ENCODE measurements around the gene WWOX. TPM values are rescaled to one million over a fixed set of nuclear protein-coding genes. Genes with fewer than 3 reads are reported as not detected.

WWOX gene
- total and polyA plus RNA-seq, 2 of the 13 experiments (the other 11 are each of a cell fraction or from before 2014, with no cell fraction given): 9.1 to 37.4 TPM

GRCh38 chr16:78483124-78483992 is 383.9 kb downstream of the WWOX start (continued):
- TF ChIP-seq ZNF264 (CRISPR knock-in tag; IDR thresholded peaks at IDR 0.05) (peak; percentile 73; the same call in 1 of the 2 replicates), TAF15 (IDR thresholded peaks at IDR 0.05; ENCODE audit: low read depth, low read length, poor library complexity, severe bottlenecking) (no peak), MIER3 (CRISPR knock-in tag; IDR thresholded peaks at IDR 0.05; ENCODE audit: borderline replicate concordance) (peak; percentile 54; the same call in 1 of the 2 replicates), ZNF276 (CRISPR knock-in tag; IDR thresholded peaks at IDR 0.05; ENCODE audit: low read depth) (no peak), RERE (CRISPR knock-in tag; IDR thresholded peaks at IDR 0.05; ENCODE audit: low read depth) (peak; percentile 59; the same call in 1 of the 2 replicates), AGO2 (optimal IDR thresholded peaks at IDR 0.05; ENCODE audit: low read depth, low read length) (no peak), ZNF792 (CRISPR knock-in tag; IDR thresholded peaks at IDR 0.05) (no peak; the same call in 1 of the 2 replicates), ELF3 (CRISPR knock-in tag; IDR thresholded peaks at IDR 0.05) (no peak), SIX4 (CRISPR knock-in tag; IDR thresholded peaks at IDR 0.05) (no peak), NFAT5 (CRISPR knock-in tag; IDR thresholded peaks at IDR 0.05) (no peak), DNMT3B (CRISPR knock-in tag; conservative IDR thresholded peaks at IDR 0.05) (no peak), ZBTB25 (CRISPR knock-in tag; IDR thresholded peaks at IDR 0.05) (peak; percentile 92), ZNF563 (CRISPR knock-in tag; IDR thresholded peaks at IDR 0.05) (no peak), JDP2 (CRISPR knock-in tag; IDR thresholded peaks at IDR 0.05; ENCODE audit: borderline replicate concordance) (no peak), TBL1XR1 (IDR thresholded peaks at IDR 0.05; ENCODE audit: borderline replicate concordance, low read length, partially characterized antibody) (no peak)
